ENCODE results near the gene DHRS7C. TPM values are rescaled to one million over a fixed set of nuclear protein-coding genes. Genes with fewer than 3 reads are reported as not detected.
A peak's percentile ranks its signal among the peaks of the same experiment; 100 is the strongest.

The DHRS7C gene
- total RNA-seq, 6 experiments from 2014 or later = not detected

DNA sequence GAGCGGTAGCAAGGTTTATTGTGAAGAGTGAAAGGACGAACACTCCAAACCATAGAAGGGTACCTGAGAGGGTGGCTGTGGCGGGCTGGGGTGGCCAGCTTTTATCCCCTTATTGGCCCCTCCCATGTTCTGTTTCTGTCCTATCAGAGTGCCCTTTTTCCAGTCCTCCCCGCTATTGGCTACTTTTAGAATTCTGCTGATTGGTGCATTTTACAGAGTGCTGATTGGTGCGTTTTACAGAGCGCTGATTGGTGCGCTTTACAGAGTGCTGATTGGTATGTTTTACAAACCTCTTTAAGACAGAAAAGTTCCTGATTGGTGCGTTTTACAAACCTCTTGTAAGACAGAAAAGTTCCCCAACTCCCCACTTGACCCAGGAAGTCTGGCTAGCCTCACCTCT lies 18.0 kb upstream of the DHRS7C start:
- H3K27ac Mint-ChIP-seq = no peak overlapping the region
- H3K9me3 Mint-ChIP-seq = peaks cover 13% of the 10 kb centered on the region
- no peak overlapping the region for H3K4me3 Mint-ChIP-seq
- H3K4me1 Mint-ChIP-seq (ENCODE audit: low read depth) = no peaks in the 10 kb centered on the region
- H3K27me3 Mint-ChIP-seq (ENCODE audit: insufficient read depth) = peaks cover 12% of the 10 kb centered on the region; the same call in 1 of the 2 replicates
- H3K36me3 Mint-ChIP-seq (ENCODE audit: low read depth) = no peaks in the 10 kb centered on the region
- TF ChIP-seq, protein P1, sequence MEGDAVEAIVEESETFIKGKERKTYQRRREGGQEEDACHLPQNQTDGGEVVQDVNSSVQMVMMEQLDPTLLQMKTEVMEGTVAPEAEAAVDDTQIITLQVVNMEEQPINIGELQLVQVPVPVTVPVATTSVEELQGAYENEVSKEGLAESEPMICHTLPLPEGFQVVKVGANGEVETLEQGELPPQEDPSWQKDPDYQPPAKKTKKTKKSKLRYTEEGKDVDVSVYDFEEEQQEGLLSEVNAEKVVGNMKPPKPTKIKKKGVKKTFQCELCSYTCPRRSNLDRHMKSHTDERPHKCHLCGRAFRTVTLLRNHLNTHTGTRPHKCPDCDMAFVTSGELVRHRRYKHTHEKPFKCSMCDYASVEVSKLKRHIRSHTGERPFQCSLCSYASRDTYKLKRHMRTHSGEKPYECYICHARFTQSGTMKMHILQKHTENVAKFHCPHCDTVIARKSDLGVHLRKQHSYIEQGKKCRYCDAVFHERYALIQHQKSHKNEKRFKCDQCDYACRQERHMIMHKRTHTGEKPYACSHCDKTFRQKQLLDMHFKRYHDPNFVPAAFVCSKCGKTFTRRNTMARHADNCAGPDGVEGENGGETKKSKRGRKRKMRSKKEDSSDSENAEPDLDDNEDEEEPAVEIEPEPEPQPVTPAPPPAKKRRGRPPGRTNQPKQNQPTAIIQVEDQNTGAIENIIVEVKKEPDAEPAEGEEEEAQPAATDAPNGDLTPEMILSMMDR (IDR thresholded peaks at IDR 0.05) = no peak
- DNase-seq = no peak

DNA sequence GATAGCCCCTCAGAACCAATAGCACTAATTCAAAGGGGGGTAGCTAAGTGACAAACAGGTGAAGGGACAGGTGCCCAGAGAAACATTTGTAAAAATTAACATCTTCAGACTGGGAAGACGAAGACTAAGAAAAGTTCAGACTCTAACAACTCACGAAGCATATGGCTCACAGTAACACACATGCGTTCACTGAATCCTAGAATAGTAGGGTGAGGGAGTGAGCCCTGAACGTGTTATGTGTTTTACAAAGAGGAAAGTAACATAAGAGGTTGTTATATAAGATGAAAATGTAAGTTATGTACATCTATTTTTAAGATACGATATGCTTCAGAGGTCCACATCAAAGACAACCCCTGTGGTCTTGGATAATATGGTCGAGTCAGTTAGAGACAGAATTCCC lies 15.3 kb upstream of the DHRS7C start:
- Mint-ChIP-seq H3K4me1 (ENCODE audit: low read depth) (no peaks in the 10 kb centered on the region; the same call in 1 of the 2 replicates), H3K9me3 (peaks cover 21% of the 10 kb centered on the region), H3K27ac (no peak overlapping the region), H3K27me3 (ENCODE audit: insufficient read depth) (peaks cover 16% of the 10 kb centered on the region), H3K36me3 (ENCODE audit: low read depth) (no peaks in the 10 kb centered on the region), H3K4me3 (no peak overlapping the region)
- TF ChIP-seq, protein P1 (IDR thresholded peaks at IDR 0.05) = no peak
- no peak for DNase-seq

DNA sequence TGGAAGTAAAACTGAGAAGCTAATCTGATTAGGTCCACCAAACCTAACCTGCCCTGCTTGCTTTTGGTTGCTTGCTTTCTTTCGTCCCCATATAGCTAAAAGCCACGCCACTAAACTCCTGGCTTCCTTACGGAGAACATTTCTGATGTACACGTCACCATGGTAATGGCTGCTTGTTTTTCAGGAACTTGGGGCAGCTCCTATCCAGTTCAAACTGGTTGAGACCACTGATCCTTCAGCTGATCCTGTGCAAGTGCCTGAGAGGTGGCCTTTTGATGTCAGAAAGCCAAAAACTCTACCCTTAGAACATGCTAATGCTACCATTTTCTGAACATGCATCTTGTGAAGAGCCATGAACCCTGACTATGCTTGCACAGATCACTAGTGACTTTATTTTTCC lies 14.4 kb upstream of the DHRS7C start:
- Mint-ChIP-seq H3K27me3 (ENCODE audit: insufficient read depth) (peaks cover 16% of the 10 kb centered on the region), H3K36me3 (ENCODE audit: low read depth) (no peaks in the 10 kb centered on the region), H3K27ac (no peak overlapping the region), H3K4me1 (ENCODE audit: low read depth) (no peaks in the 10 kb centered on the region; the same call in 1 of the 2 replicates), H3K9me3 (peaks cover 21% of the 10 kb centered on the region), H3K4me3 (no peak overlapping the region)
- TF ChIP-seq, protein P1 (IDR thresholded peaks at IDR 0.05) = no peak
- DNase-seq = no peak

DNA sequence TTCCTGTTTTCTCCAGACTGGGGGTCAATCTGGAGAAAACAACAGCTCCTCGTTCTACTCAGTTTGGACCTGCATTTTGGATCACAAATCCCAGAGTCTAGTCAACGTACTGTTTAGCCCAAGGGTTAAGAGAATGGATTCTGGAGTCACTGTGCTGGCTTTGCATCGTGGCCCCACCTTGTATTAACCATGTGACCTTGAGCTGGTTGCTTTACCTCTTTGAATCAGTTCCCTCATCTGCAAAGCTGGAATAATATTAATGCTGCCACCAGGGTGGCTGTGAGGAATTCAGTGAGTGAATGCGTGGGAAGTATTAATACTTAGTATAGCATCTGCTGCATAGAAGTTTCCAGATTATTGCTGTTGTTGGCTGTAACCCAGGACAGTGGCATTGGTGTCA lies 11.3 kb upstream of the DHRS7C start:
- Mint-ChIP-seq H3K4me1 (ENCODE audit: low read depth) (no peaks in the 10 kb centered on the region; the same call in 1 of the 2 replicates), H3K27me3 (ENCODE audit: insufficient read depth) (peaks cover 21% of the 10 kb centered on the region), H3K4me3 (no peak overlapping the region), H3K9me3 (peaks cover 22% of the 10 kb centered on the region), H3K36me3 (ENCODE audit: low read depth) (no peaks in the 10 kb centered on the region), H3K27ac (no peak overlapping the region; the same call in 1 of the 2 replicates)
- TF ChIP-seq, protein P1 (IDR thresholded peaks at IDR 0.05) = no peak
- DNase-seq = no peak

DNA sequence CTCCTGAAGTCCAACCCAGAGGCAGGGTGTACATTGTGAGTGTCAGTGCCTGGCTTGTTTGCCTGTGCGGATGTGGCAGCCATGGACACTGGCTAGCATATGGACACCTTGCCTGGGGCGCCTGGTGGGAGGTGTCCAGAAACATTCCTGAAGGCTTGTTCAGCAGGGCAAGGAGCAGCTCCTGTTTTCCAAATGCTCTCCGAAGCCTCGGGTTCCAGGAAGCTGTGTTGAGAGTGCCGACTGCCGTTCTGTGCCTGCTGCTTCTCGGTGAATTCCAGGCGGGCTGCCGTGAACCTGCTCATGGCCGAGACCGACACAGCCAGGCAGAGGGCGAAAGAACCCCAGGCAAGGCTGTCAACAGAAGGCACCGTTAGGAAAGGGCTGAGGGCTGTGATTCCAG lies 10.9 kb upstream of the DHRS7C start:
- peak; percentile 53 for DNase-seq
- H3K27me3 Mint-ChIP-seq (ENCODE audit: insufficient read depth) = peaks cover 22% of the 10 kb centered on the region

More for the DNA sequence above, 10.9 kb upstream of the DHRS7C start:
- TF ChIP-seq, protein P1 (IDR thresholded peaks at IDR 0.05) = no peak
- H3K9me3 Mint-ChIP-seq = peaks cover 23% of the 10 kb centered on the region
- H3K4me1 Mint-ChIP-seq (ENCODE audit: low read depth) = no peaks in the 10 kb centered on the region; the same call in 1 of the 2 replicates
- H3K4me3 Mint-ChIP-seq = no peak overlapping the region
- H3K27ac Mint-ChIP-seq = peak overlapping the region; percentile 24; the same call in 1 of the 2 replicates
- no peaks in the 10 kb centered on the region for H3K36me3 Mint-ChIP-seq (ENCODE audit: low read depth)
